Activated CD4-positive, CD25-positive, alpha-beta regulatory T cell (primary cell): ENCODE measurements around the gene EHHADH.
"Not testable (repeated sequence)": the region's sequence is repeated elsewhere in the genome, so short reads cannot be mapped to it uniquely, and the experiment has no call there.

Experiments
- DNase-seq, 4 experiments: peaks; one replicate each; lab custom pipeline; 2025; lab: John Stamatoyannopoulos, UW

Gene EHHADH

GRCh38 chr3:185253645-185254410 lies at the start of gene EHHADH:
Gene EHHADH (minus strand): TSS chr3:185254049. CDS start chr3:185254022, 27 bp downstream.
- DNase-seq = peak in 1 of 4 experiments; percentile 4

GRCh38 chr3:185299918-185300426 lies 46.1 kb upstream of the EHHADH start:
- DNase-seq = not testable (repeated sequence)

GRCh38 chr3:185297867-185298266 lies 44.0 kb upstream of the EHHADH start:
- no peak for DNase-seq

GRCh38 chr3:185292238-185292637 lies 38.4 kb upstream of the EHHADH start:
- DNase-seq = no peak

GRCh38 chr3:185290266-185290665 lies 36.4 kb upstream of the EHHADH start:
- no peak for DNase-seq

- DNase-seq = no peak
These were observed 29.6 kb upstream of the EHHADH start for GRCh38 chr3:185283374-185283935.

GRCh38 chr3:185282696-185283373 lies 29.0 kb upstream of the EHHADH start:
- DNase-seq = peak; percentile 70 to 83 (median 82)

- no peak for DNase-seq
These were observed 26.9 kb upstream of the EHHADH start for GRCh38 chr3:185280572-185281365.

GRCh38 chr3:185279587-185280138 lies 25.8 kb upstream of the EHHADH start:
- DNase-seq = no peak

GRCh38 chr3:185276415-185276814 lies 22.6 kb upstream of the EHHADH start:
- DNase-seq = no peak

- no peak for DNase-seq
These were observed 18.2 kb upstream of the EHHADH start for GRCh38 chr3:185272033-185272432.

GRCh38 chr3:185270956-185271332 lies 17.1 kb upstream of the EHHADH start:
- no peak for DNase-seq

- no peak for DNase-seq
These were observed 16.6 kb upstream of the EHHADH start for GRCh38 chr3:185270262-185270955.

GRCh38 chr3:185268194-185268962 lies 14.5 kb upstream of the EHHADH start:
- no peak for DNase-seq

- no peak for DNase-seq
These were observed 13.3 kb upstream of the EHHADH start for GRCh38 chr3:185267193-185267592.

GRCh38 chr3:185264849-185265553 lies 11.2 kb upstream of the EHHADH start:
- no peak for DNase-seq

GRCh38 chr3:185263423-185263822 lies 9.6 kb upstream of the EHHADH start:
- no peak for DNase-seq

GRCh38 chr3:185257334-185257733 lies 3.5 kb upstream of the EHHADH start:
- DNase-seq = no peak

GRCh38 chr3:185254799-185255198 lies 950 bp upstream of the EHHADH start:
- no peak for DNase-seq

GRCh38 chr3:185253133-185253532 lies 716 bp downstream of the EHHADH start:
- not testable (repeated sequence) for DNase-seq
